ENCODE measurements around the gene FKBP10.
"Not testable (repeated sequence)": the region's sequence is repeated elsewhere in the genome, so short reads cannot be mapped to it uniquely, and the experiment has no call there.

FKBP10 gene

GRCh38 chr17:41836550-41837196 lies 23.9 kb downstream of the FKBP10 start:
- Histone ChIP-seq H3K4me3 (replicated peaks; ENCODE audit: low read depth, low read length) (peak overlapping the region; percentile 83), H3K36me3 (ENCODE audit: control insufficient read depth, insufficient read depth, low read length) (no peaks in the 10 kb centered on the region), H3K27me3 (replicated peaks; ENCODE audit: control insufficient read depth, insufficient read depth, low read length) (no peaks in the 10 kb centered on the region)
- DNase-seq (ENCODE audit: extremely low read depth, insufficient read length), result no peak
- TF ChIP-seq, protein P1, sequence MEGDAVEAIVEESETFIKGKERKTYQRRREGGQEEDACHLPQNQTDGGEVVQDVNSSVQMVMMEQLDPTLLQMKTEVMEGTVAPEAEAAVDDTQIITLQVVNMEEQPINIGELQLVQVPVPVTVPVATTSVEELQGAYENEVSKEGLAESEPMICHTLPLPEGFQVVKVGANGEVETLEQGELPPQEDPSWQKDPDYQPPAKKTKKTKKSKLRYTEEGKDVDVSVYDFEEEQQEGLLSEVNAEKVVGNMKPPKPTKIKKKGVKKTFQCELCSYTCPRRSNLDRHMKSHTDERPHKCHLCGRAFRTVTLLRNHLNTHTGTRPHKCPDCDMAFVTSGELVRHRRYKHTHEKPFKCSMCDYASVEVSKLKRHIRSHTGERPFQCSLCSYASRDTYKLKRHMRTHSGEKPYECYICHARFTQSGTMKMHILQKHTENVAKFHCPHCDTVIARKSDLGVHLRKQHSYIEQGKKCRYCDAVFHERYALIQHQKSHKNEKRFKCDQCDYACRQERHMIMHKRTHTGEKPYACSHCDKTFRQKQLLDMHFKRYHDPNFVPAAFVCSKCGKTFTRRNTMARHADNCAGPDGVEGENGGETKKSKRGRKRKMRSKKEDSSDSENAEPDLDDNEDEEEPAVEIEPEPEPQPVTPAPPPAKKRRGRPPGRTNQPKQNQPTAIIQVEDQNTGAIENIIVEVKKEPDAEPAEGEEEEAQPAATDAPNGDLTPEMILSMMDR (IDR thresholded peaks at IDR 0.05; ENCODE audit: insufficient read depth, low read length, poor library complexity, severe bottlenecking), result no peak

- Histone ChIP-seq H3K27me3 (replicated peaks; ENCODE audit: control insufficient read depth, insufficient read depth, low read length) (no peaks in the 10 kb centered on the region), H3K4me3 (replicated peaks; ENCODE audit: low read depth, low read length) (no peak within 1 kb of the TSS), H3K36me3 (ENCODE audit: control insufficient read depth, insufficient read depth, low read length) (no peaks in the 10 kb centered on the region)
- no peak for DNase-seq (ENCODE audit: extremely low read depth, insufficient read length)
- TF ChIP-seq, protein P1 (IDR thresholded peaks at IDR 0.05; ENCODE audit: insufficient read depth, low read length, poor library complexity, severe bottlenecking), result no peak
Observed at GRCh38 chr17:41837761-41838538, 25.1 kb downstream of the FKBP10 start, which contains the start of gene KLHL10. Gene KLHL10, plus strand, starts transcription at chr17:41837825. Its CDS starts 108 bp downstream, at chr17:41837933.

GRCh38 chr17:41839448-41839847 lies 26.6 kb downstream of the FKBP10 start:
- not testable (repeated sequence) for DNase-seq (ENCODE audit: extremely low read depth, insufficient read length); H3K36me3 ChIP-seq (ENCODE audit: control insufficient read depth, insufficient read depth, low read length); H3K4me3 ChIP-seq (replicated peaks; ENCODE audit: low read depth, low read length); H3K27me3 ChIP-seq (replicated peaks; ENCODE audit: control insufficient read depth, insufficient read depth, low read length)

- not testable (repeated sequence) for H3K4me3 ChIP-seq (replicated peaks; ENCODE audit: low read depth, low read length); H3K36me3 ChIP-seq (ENCODE audit: control insufficient read depth, insufficient read depth, low read length); DNase-seq (ENCODE audit: extremely low read depth, insufficient read length); H3K27me3 ChIP-seq (replicated peaks; ENCODE audit: control insufficient read depth, insufficient read depth, low read length)
Observed at GRCh38 chr17:41840781-41841180, 28.0 kb downstream of the FKBP10 start.

DNA sequence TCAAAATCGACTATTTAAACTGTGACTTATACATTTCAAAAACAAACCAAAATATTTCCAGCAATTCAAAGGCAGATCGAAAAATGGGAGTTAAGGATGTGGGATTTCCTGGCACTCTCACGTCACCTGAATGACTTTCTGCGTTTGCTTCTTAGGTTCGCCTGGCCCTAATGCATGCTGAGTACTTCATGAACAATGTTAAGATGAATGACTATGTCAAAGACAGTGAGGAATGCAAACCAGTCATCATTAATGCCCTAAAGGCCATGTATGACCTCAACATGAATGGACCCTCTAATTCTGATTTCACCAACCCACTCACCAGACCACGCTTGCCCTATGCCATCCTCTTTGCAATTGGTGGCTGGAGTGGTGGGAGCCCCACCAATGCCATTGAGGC lies 32.2 kb downstream of the FKBP10 start:
- H3K36me3 ChIP-seq (ENCODE audit: control insufficient read depth, insufficient read depth, low read length), result no peaks in the 10 kb centered on the region
- no peaks in the 10 kb centered on the region for H3K27me3 ChIP-seq (replicated peaks; ENCODE audit: control insufficient read depth, insufficient read depth, low read length)
- no peak overlapping the region for H3K4me3 ChIP-seq (replicated peaks; ENCODE audit: low read depth, low read length)
- TF ChIP-seq, protein P1 (IDR thresholded peaks at IDR 0.05; ENCODE audit: insufficient read depth, low read length, poor library complexity, severe bottlenecking), result no peak
- no peak for DNase-seq (ENCODE audit: extremely low read depth, insufficient read length)

- H3K27me3 ChIP-seq (replicated peaks; ENCODE audit: control insufficient read depth, insufficient read depth, low read length), result no peaks in the 10 kb centered on the region
- TF ChIP-seq, protein P1 (IDR thresholded peaks at IDR 0.05; ENCODE audit: insufficient read depth, low read length, poor library complexity, severe bottlenecking), result no peak
- no peak for DNase-seq (ENCODE audit: extremely low read depth, insufficient read length)
- no peak overlapping the region for H3K4me3 ChIP-seq (replicated peaks; ENCODE audit: low read depth, low read length)
- peaks cover 3% of the 10 kb centered on the region for H3K36me3 ChIP-seq (ENCODE audit: control insufficient read depth, insufficient read depth, low read length)
Observed at GRCh38 chr17:41848788-41849187, 36.0 kb downstream of the FKBP10 start.
